ENCODE measurements around the gene SSTR5.

- TF ChIP-seq CTCF (IDR thresholded peaks at IDR 0.05) (no peak), POLR2AphosphoS5 (IDR thresholded peaks at IDR 0.05) (no peak), POLR2A (IDR thresholded peaks at IDR 0.05) (no peak), EP300 (IDR thresholded peaks at IDR 0.05) (no peak)
These were observed 48.0 kb downstream of the SSTR5 start for GRCh38 chr16:1120577-1120941.
